Epidermal melanocyte (primary cell): Measurements from ENCODE around the gene DCLK1.
"Not testable (repeated sequence)": the region's sequence is repeated elsewhere in the genome, so short reads cannot be mapped to it uniquely, and the experiment has no call there.

Experiments used
- DNase-seq: peaks from one replicate; pipeline ENCODE4 v3.0.0; 2011; ENCODE audit warnings: low spot score; ENCODE audit not compliant: insufficient read length

The DCLK1 gene

GRCh38 chr13:36131931-36132297, 732 bp upstream of the DCLK1 start:
- DNase-seq = no peak

- no peak for DNase-seq
Measured at GRCh38 chr13:36130552-36131221, 495 bp downstream of the DCLK1 start.

GRCh38 chr13:36130193-36130551, 1.0 kb downstream of the DCLK1 start:
- no peak for DNase-seq

GRCh38 chr13:36129539-36129938, 1.6 kb downstream of the DCLK1 start:
- DNase-seq = no peak

- DNase-seq = no peak
Measured at GRCh38 chr13:36126491-36126890, 4.7 kb downstream of the DCLK1 start.

- DNase-seq = no peak
Measured at GRCh38 chr13:36125841-36126240, 5.3 kb downstream of the DCLK1 start.

GRCh38 chr13:36124236-36124822, 6.9 kb downstream of the DCLK1 start:
- peak; percentile 83 for DNase-seq

GRCh38 chr13:36115306-36115705, 15.9 kb downstream of the DCLK1 start:
- DNase-seq = no peak

GRCh38 chr13:36114233-36114632, 16.9 kb downstream of the DCLK1 start:
- DNase-seq = no peak

GRCh38 chr13:36108954-36109353, 22.2 kb downstream of the DCLK1 start:
- DNase-seq = no peak

- DNase-seq = peak; percentile 56
Measured at GRCh38 chr13:36108342-36108741, 22.8 kb downstream of the DCLK1 start.

- no peak for DNase-seq
Measured at GRCh38 chr13:36107521-36107920, 23.7 kb downstream of the DCLK1 start.

GRCh38 chr13:36105726-36106125, 25.5 kb downstream of the DCLK1 start:
- no peak for DNase-seq

- DNase-seq = no peak
Measured at GRCh38 chr13:36102721-36103120, 28.5 kb downstream of the DCLK1 start.

GRCh38 chr13:36101907-36102306, 29.3 kb downstream of the DCLK1 start:
- DNase-seq = not testable (repeated sequence)

GRCh38 chr13:36101157-36101556, 30.0 kb downstream of the DCLK1 start:
- DNase-seq = no peak

GRCh38 chr13:36098080-36098479, 33.1 kb downstream of the DCLK1 start:
- DNase-seq = no peak

GRCh38 chr13:36096461-36097416, 34.4 kb downstream of the DCLK1 start:
- DNase-seq = no peak

- DNase-seq = no peak
Measured at GRCh38 chr13:36094478-36094877, 36.7 kb downstream of the DCLK1 start.

GRCh38 chr13:36090592-36090991, 40.6 kb downstream of the DCLK1 start:
- DNase-seq = no peak

- DNase-seq = no peak
Measured at GRCh38 chr13:36089130-36089647, 42.0 kb downstream of the DCLK1 start.

GRCh38 chr13:36088463-36088862, 42.7 kb downstream of the DCLK1 start:
- no peak for DNase-seq
